ENCODE measurements around the gene CHST13.

The CHST13 gene

GRCh38 chr3:126537116-126537729, 13.3 kb downstream of the CHST13 start:
- TF ChIP-seq RAD21 (IDR thresholded peaks at IDR 0.05; ENCODE audit: low read depth) (no peak), TEAD4 (IDR thresholded peaks at IDR 0.05) (no peak), CREB1 (IDR thresholded peaks at IDR 0.05; ENCODE audit: low read depth) (no peak), TAF1 (IDR thresholded peaks at IDR 0.05; ENCODE audit: low read depth) (no peak), CEBPB (IDR thresholded peaks at IDR 0.05) (no peak), REST (IDR thresholded peaks at IDR 0.05; ENCODE audit: low read depth) (no peak), EP300 (IDR thresholded peaks at IDR 0.05; ENCODE audit: borderline replicate concordance) (no peak), TCF12 (IDR thresholded peaks at IDR 0.05; ENCODE audit: low read depth) (no peak), USF1 (IDR thresholded peaks at IDR 0.05) (no peak), EGR1 (IDR thresholded peaks at IDR 0.05) (no peak), YY1 (IDR thresholded peaks at IDR 0.05; ENCODE audit: low read depth) (no peak), MAX (IDR thresholded peaks at IDR 0.05) (no peak), ZBTB7A (IDR thresholded peaks at IDR 0.05; ENCODE audit: low read depth) (no peak), NFIC (IDR thresholded peaks at IDR 0.05) (no peak), FOXM1 (IDR thresholded peaks at IDR 0.05; ENCODE audit: borderline replicate concordance, low read depth) (no peak)

- TF ChIP-seq TAF1 (IDR thresholded peaks at IDR 0.05; ENCODE audit: low read depth) = no peak
Measured at GRCh38 chr3:126537730-126538281, 13.9 kb downstream of the CHST13 start.

- TF ChIP-seq ZBTB7A (IDR thresholded peaks at IDR 0.05; ENCODE audit: low read depth) = no peak
- no peak for TF ChIP-seq CREB1 (IDR thresholded peaks at IDR 0.05; ENCODE audit: low read depth)
- no peak for TF ChIP-seq TAF1 (IDR thresholded peaks at IDR 0.05; ENCODE audit: low read depth)
- no peak for TF ChIP-seq REST (IDR thresholded peaks at IDR 0.05; ENCODE audit: low read depth)
- TF ChIP-seq MAX (IDR thresholded peaks at IDR 0.05) = no peak
- TF ChIP-seq TCF12 (IDR thresholded peaks at IDR 0.05; ENCODE audit: low read depth) = no peak
- no peak for TF ChIP-seq YY1 (IDR thresholded peaks at IDR 0.05; ENCODE audit: low read depth)
- no peak for TF ChIP-seq USF1 (IDR thresholded peaks at IDR 0.05)
- TF ChIP-seq FOXM1 (IDR thresholded peaks at IDR 0.05; ENCODE audit: borderline replicate concordance, low read depth) = no peak
- no peak for TF ChIP-seq EGR1 (IDR thresholded peaks at IDR 0.05)
Measured at GRCh38 chr3:126538316-126538715, 14.4 kb downstream of the CHST13 start.

- TF ChIP-seq RAD21 (IDR thresholded peaks at IDR 0.05; ENCODE audit: low read depth) (no peak), CREB1 (IDR thresholded peaks at IDR 0.05; ENCODE audit: low read depth) (no peak), NFIC (IDR thresholded peaks at IDR 0.05) (no peak), USF1 (IDR thresholded peaks at IDR 0.05) (no peak), ZBTB7A (IDR thresholded peaks at IDR 0.05; ENCODE audit: low read depth) (no peak), CEBPB (IDR thresholded peaks at IDR 0.05) (no peak), TCF12 (IDR thresholded peaks at IDR 0.05; ENCODE audit: low read depth) (no peak)
Measured at GRCh38 chr3:126538966-126539365, 15.0 kb downstream of the CHST13 start.

- no peak for TF ChIP-seq MAX (IDR thresholded peaks at IDR 0.05)
- TF ChIP-seq FOXM1 (IDR thresholded peaks at IDR 0.05; ENCODE audit: borderline replicate concordance, low read depth) = no peak
- TF ChIP-seq TEAD4 (IDR thresholded peaks at IDR 0.05) = no peak
- TF ChIP-seq EP300 (IDR thresholded peaks at IDR 0.05; ENCODE audit: borderline replicate concordance) = no peak
- TF ChIP-seq TAF1 (IDR thresholded peaks at IDR 0.05; ENCODE audit: low read depth) = no peak
- no peak for TF ChIP-seq CREB1 (IDR thresholded peaks at IDR 0.05; ENCODE audit: low read depth)
- TF ChIP-seq REST (IDR thresholded peaks at IDR 0.05; ENCODE audit: low read depth) = no peak
- TF ChIP-seq EGR1 (IDR thresholded peaks at IDR 0.05) = no peak
- TF ChIP-seq YY1 (IDR thresholded peaks at IDR 0.05; ENCODE audit: low read depth) = no peak
- TF ChIP-seq TCF12 (IDR thresholded peaks at IDR 0.05; ENCODE audit: low read depth) = no peak
Measured at GRCh38 chr3:126539558-126540250, 15.7 kb downstream of the CHST13 start.

Measured in Ishikawa (cell line).